ENCODE measurements around the gene CSPG4. TPM values are rescaled to one million over a fixed set of nuclear protein-coding genes. Genes with fewer than 3 reads are reported as not detected.
"Not testable (repeated sequence)": the region's sequence is repeated elsewhere in the genome, so short reads cannot be mapped to it uniquely, and the experiment has no call there.

Gene CSPG4
- not detected in 2 replicates for total RNA-seq

- intact Hi-C loops (cut with micrococcal nuclease) = no loop called here
These were observed at the start of gene CSPG4 for GRCh38 chr15:75712668-75713337. Gene CSPG4 (minus strand): TSS chr15:75712848. CDS start chr15:75712755, 93 bp downstream.

- intact Hi-C loops (cut with micrococcal nuclease) = not testable (repeated sequence)
These were observed 49.7 kb upstream of the CSPG4 start for GRCh38 chr15:75762357-75762718.

GRCh38 chr15:75761446-75762356 is 49.1 kb upstream of the CSPG4 start:
- intact Hi-C loops (cut with micrococcal nuclease) = no loop called here

- intact Hi-C loops (cut with micrococcal nuclease) = no loop called here
These were observed 48.2 kb upstream of the CSPG4 start for GRCh38 chr15:75760704-75761435.

GRCh38 chr15:75760131-75760520 is 47.5 kb upstream of the CSPG4 start:
- intact Hi-C loops (cut with micrococcal nuclease) = not testable (repeated sequence)

GRCh38 chr15:75759416-75760130 is 46.9 kb upstream of the CSPG4 start:
- intact Hi-C loops (cut with micrococcal nuclease) = loop anchor here (5.0 kb wide), 2 partner anchors 83 to 143 kb away; partner anchors contain the start of genes FBXO22 and UBE2Q2

- intact Hi-C loops (cut with micrococcal nuclease) = loop anchor here (1.0 to 5.0 kb wide), 4 partner anchors 20 to 144 kb away; partner anchors contain the start of genes FBXO22 and UBE2Q2
These were observed 45.6 kb upstream of the CSPG4 start for GRCh38 chr15:75758071-75758872.

- intact Hi-C loops (cut with micrococcal nuclease) = loop anchor here (5.0 kb wide), 2 partner anchors 87 to 147 kb away; partner anchors contain the start of genes FBXO22 and UBE2Q2
These were observed 42.2 kb upstream of the CSPG4 start for GRCh38 chr15:75754871-75755270.

GRCh38 chr15:75753145-75753544 is 40.5 kb upstream of the CSPG4 start:
- intact Hi-C loops (cut with micrococcal nuclease) = no loop called here

GRCh38 chr15:75751891-75752290 is 39.2 kb upstream of the CSPG4 start:
- intact Hi-C loops (cut with micrococcal nuclease) = no loop called here

- intact Hi-C loops (cut with micrococcal nuclease) = no loop called here
These were observed 38.6 kb upstream of the CSPG4 start for GRCh38 chr15:75751116-75751875.

GRCh38 chr15:75750261-75751050 is 37.8 kb upstream of the CSPG4 start:
- intact Hi-C loops (cut with micrococcal nuclease) = no loop called here

GRCh38 chr15:75749820-75750219 is 37.2 kb upstream of the CSPG4 start:
- intact Hi-C loops (cut with micrococcal nuclease) = no loop called here

- intact Hi-C loops (cut with micrococcal nuclease) = not testable (repeated sequence)
These were observed 36.2 kb upstream of the CSPG4 start for GRCh38 chr15:75748882-75749281.

GRCh38 chr15:75747121-75747520 is 34.5 kb upstream of the CSPG4 start:
- intact Hi-C loops (cut with micrococcal nuclease) = not testable (repeated sequence)

- intact Hi-C loops (cut with micrococcal nuclease) = no loop called here
These were observed 32.7 kb upstream of the CSPG4 start for GRCh38 chr15:75745305-75745704.

- intact Hi-C loops (cut with micrococcal nuclease) = not testable (repeated sequence)
These were observed 29.7 kb upstream of the CSPG4 start for GRCh38 chr15:75742346-75742745.

- intact Hi-C loops (cut with micrococcal nuclease) = no loop called here
These were observed 27.1 kb upstream of the CSPG4 start for GRCh38 chr15:75739791-75740190.

Measured in T-helper 1 cell treated with Interleukin-12 subunit alpha and Interleukin-12 subunit beta and Interleukin-4 antibody, amounts not matched to agents 30 ng/mL and 1 ng/mL, for 36 hours (primary cell).